Neural cell (in vitro differentiated cells): ENCODE data around the gene LHX2.

Source experiments
- CTCF ChIP-seq: fragments of 450-650 bp; IDR thresholded peaks from 2 replicates; pipeline ENCODE4 v1.5.1; 2014; ENCODE audit warnings: antibody characterized with exemption, mild to moderate bottlenecking, moderate library complexity; ENCODE audit not compliant: poor library complexity, severe bottlenecking
- EP300 ChIP-seq: fragments of 450-650 bp; conservative IDR thresholded peaks from 2 replicates; pipeline ENCODE4 v1.6.1; 2014; ENCODE audit warnings: antibody characterized with exemption, mild to moderate bottlenecking, moderate library complexity; ENCODE audit not compliant: poor library complexity, severe bottlenecking
- POLR2AphosphoS5 ChIP-seq: IDR thresholded peaks from 2 replicates; pipeline ENCODE4 v1.6.1; 2012
- REST ChIP-seq: IDR thresholded peaks from 2 replicates; pipeline ENCODE4 v1.6.1; 2012; ENCODE audit warnings: borderline replicate concordance
- SMC3 ChIP-seq: fragments of 450-650 bp; conservative IDR thresholded peaks from 2 replicates; pipeline ENCODE4 v1.6.1; 2014; ENCODE audit warnings: antibody characterized with exemption, mild to moderate bottlenecking, moderate library complexity; ENCODE audit not compliant: poor library complexity
- TAF1 ChIP-seq: IDR thresholded peaks from 2 replicates; pipeline ENCODE4 v1.6.1; 2012; ENCODE audit warnings: low read depth

DNA sequence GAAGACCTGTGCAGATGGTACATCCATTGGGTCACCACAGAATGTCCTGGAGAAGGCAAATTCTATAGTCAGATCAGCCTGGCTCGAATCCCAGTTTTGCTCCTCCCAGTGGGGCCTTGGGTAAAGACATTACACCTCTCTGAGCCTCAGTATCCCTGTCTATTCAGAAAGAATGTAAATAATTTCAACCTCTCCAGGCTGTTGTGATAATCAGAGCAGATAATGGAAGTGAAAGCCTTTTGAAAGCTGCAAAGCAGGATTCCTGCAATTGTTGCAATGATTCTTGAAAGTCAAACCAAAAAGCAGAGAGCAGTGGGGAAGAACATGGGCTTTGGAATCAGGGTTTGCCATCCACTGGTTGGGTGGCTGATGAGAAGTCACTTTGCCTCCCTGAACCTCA is 63.2 kb downstream of the LHX2 start:
- TF ChIP-seq CTCF: no peak
- TF ChIP-seq SMC3: no peak
- TF ChIP-seq POLR2AphosphoS5: no peak
- TF ChIP-seq REST: no peak
- no peak for TF ChIP-seq TAF1
- no peak for TF ChIP-seq EP300
